ENCODE measurements around the gene CTPS2. TPM values are rescaled to one million over a fixed set of nuclear protein-coding genes. Genes with fewer than 3 reads are reported as not detected.

Gene CTPS2
- total RNA-seq, 1 donor from 2014 or later: 10.7 TPM

GRCh38 chrX:16544969-16545368, 167.5 kb downstream of the CTPS2 start:
- no peak overlapping the region for H3K4me3 ChIP-seq
- intact Hi-C loops (cut with DNase I): no loop called here
- H3K9me3 ChIP-seq: no peaks in the 10 kb centered on the region
- no peak overlapping the region for H3K27ac ChIP-seq
- no peaks in the 10 kb centered on the region for H3K36me3 ChIP-seq
- ATAC-seq (no peak), DNase-seq (no peak)
- no peaks in the 10 kb centered on the region for H3K27me3 ChIP-seq
- no peak for TF ChIP-seq CTCF (IDR thresholded peaks at IDR 0.05)
- no peaks in the 10 kb centered on the region for H3K4me1 ChIP-seq

Small RNA genes lying within 50 kb of the gene (microRNA-seq; reads per million reads assigned to microRNA genes)
- gene MIR548AM (ENCODE audit: borderline microRNAs expressed): not detected

Other genes with a start within 250 kb of the CTPS2 start
- gene S100G, start 62.5 kb downstream of the CTPS2 start, total RNA-seq: not detected
- gene SYAP1, start 6.9 kb upstream of the CTPS2 start, total RNA-seq: 20.0 TPM
- gene TXLNG, start 73.8 kb upstream of the CTPS2 start, total RNA-seq: 12.1 TPM
- gene RBBP7, start 157.7 kb upstream of the CTPS2 start, total RNA-seq: 63.4 TPM
- 18.9 TPM for gene REPS2, start 234.0 kb upstream of the CTPS2 start, total RNA-seq